Esophagus squamous epithelium (tissue), 4 donors: ENCODE data around the gene GJB3.

Experiments
- CTCF ChIP-seq, 6 experiments: fragments of 450-650 bp in 4 of 6; fragments of 200-600 bp in 2 of 6; sonication (generic) in 2 of 6; IDR thresholded peaks; one replicate each; pipeline ENCODE4 v1.5.1; 2016 to 2019; ENCODE audit warnings: antibody characterized with exemption in 6 of 6, mild to moderate bottlenecking in 4 of 6, moderate library complexity in 4 of 6
- POLR2A ChIP-seq, 4 donors: fragments of 450-650 bp; IDR thresholded peaks; one replicate each; pipeline ENCODE4 v1.6.1; 2017; ENCODE audit warnings: antibody characterized with exemption in 4 of 4, mild to moderate bottlenecking in 4 of 4, moderate library complexity in 3 of 4

GRCh38 chr1:34743775-34744174 is 37.2 kb upstream of the GJB3 start:
- no peak for TF ChIP-seq CTCF (IDR thresholded peaks at IDR 0.05)
- no peak for TF ChIP-seq POLR2A (IDR thresholded peaks at IDR 0.05)
